ENCODE measurements around the gene SSBP3. TPM values are rescaled to one million over a fixed set of nuclear protein-coding genes. Genes with fewer than 3 reads are reported as not detected.

The SSBP3 gene
- total RNA-seq, 1 donor = 14.5 TPM

- no peak overlapping the region for H2AFZ ChIP-seq (ENCODE audit: low read length)
- no peak overlapping the region for H3K27ac ChIP-seq (ENCODE audit: low read depth, low read length)
- peaks cover 19% of the 10 kb centered on the region for H4K20me1 ChIP-seq (ENCODE audit: insufficient read depth, low read length)
- H3K79me2 ChIP-seq (ENCODE audit: insufficient read depth, low read length) = peaks cover 27% of the 10 kb centered on the region
- H3K4me1 ChIP-seq (ENCODE audit: insufficient read depth, low read length) = no peaks in the 10 kb centered on the region
- H3K4me3 ChIP-seq (ENCODE audit: insufficient read depth, low read length) = no peak overlapping the region
- DNase-seq (ENCODE audit: insufficient read length, low spot score, missing footprints) = no peak
- no peaks in the 10 kb centered on the region for H3K27me3 ChIP-seq (ENCODE audit: insufficient read depth, low read length)
- no peak for TF ChIP-seq CTCF (IDR thresholded peaks at IDR 0.05; ENCODE audit: extremely low read depth, low read depth, low read length)
- H3K4me2 ChIP-seq (ENCODE audit: insufficient read depth, low read length) = no peak overlapping the region
- peaks cover 45% of the 10 kb centered on the region for H3K36me3 ChIP-seq (ENCODE audit: insufficient read depth, low read length)
- no peaks in the 10 kb centered on the region for H3K9me3 ChIP-seq (ENCODE audit: low read depth, low read length)
These were observed 8.2 kb downstream of the SSBP3 start for GRCh38 chr1:54397980-54398379.

- H4K20me1 ChIP-seq (ENCODE audit: insufficient read depth, low read length) = peaks cover 16% of the 10 kb centered on the region
- no peaks in the 10 kb centered on the region for H3K9me3 ChIP-seq (ENCODE audit: low read depth, low read length)
- no peak overlapping the region for H3K4me3 ChIP-seq (ENCODE audit: insufficient read depth, low read length)
- no peak overlapping the region for H2AFZ ChIP-seq (ENCODE audit: low read length)
- H3K36me3 ChIP-seq (ENCODE audit: insufficient read depth, low read length) = peaks cover 51% of the 10 kb centered on the region
- H3K4me2 ChIP-seq (ENCODE audit: insufficient read depth, low read length) = no peak overlapping the region
- H3K27ac ChIP-seq (ENCODE audit: low read depth, low read length) = no peak overlapping the region
- DNase-seq (ENCODE audit: insufficient read length, low spot score, missing footprints) = no peak
- TF ChIP-seq CTCF (IDR thresholded peaks at IDR 0.05; ENCODE audit: extremely low read depth, low read depth, low read length) = no peak
- H3K4me1 ChIP-seq (ENCODE audit: insufficient read depth, low read length) = no peaks in the 10 kb centered on the region
- H3K27me3 ChIP-seq (ENCODE audit: insufficient read depth, low read length) = no peaks in the 10 kb centered on the region
- peaks cover 20% of the 10 kb centered on the region for H3K79me2 ChIP-seq (ENCODE audit: insufficient read depth, low read length)
These were observed 9.1 kb downstream of the SSBP3 start for GRCh38 chr1:54397090-54397591.

- H3K36me3 ChIP-seq (ENCODE audit: insufficient read depth, low read length) = peaks cover 46% of the 10 kb centered on the region
- H3K27me3 ChIP-seq (ENCODE audit: insufficient read depth, low read length) = no peaks in the 10 kb centered on the region
- no peak overlapping the region for H3K4me3 ChIP-seq (ENCODE audit: insufficient read depth, low read length)
- TF ChIP-seq CTCF (IDR thresholded peaks at IDR 0.05; ENCODE audit: extremely low read depth, low read depth, low read length) = no peak
- H3K4me1 ChIP-seq (ENCODE audit: insufficient read depth, low read length) = no peaks in the 10 kb centered on the region
- peaks cover 16% of the 10 kb centered on the region for H4K20me1 ChIP-seq (ENCODE audit: insufficient read depth, low read length)
- no peak overlapping the region for H3K4me2 ChIP-seq (ENCODE audit: insufficient read depth, low read length)
- DNase-seq (ENCODE audit: insufficient read length, low spot score, missing footprints) = no peak
- no peaks in the 10 kb centered on the region for H3K9me3 ChIP-seq (ENCODE audit: low read depth, low read length)
- no peak overlapping the region for H2AFZ ChIP-seq (ENCODE audit: low read length)
- no peak overlapping the region for H3K27ac ChIP-seq (ENCODE audit: low read depth, low read length)
- H3K79me2 ChIP-seq (ENCODE audit: insufficient read depth, low read length) = peaks cover 18% of the 10 kb centered on the region
These were observed 9.8 kb downstream of the SSBP3 start for GRCh38 chr1:54396261-54396933.

DNA sequence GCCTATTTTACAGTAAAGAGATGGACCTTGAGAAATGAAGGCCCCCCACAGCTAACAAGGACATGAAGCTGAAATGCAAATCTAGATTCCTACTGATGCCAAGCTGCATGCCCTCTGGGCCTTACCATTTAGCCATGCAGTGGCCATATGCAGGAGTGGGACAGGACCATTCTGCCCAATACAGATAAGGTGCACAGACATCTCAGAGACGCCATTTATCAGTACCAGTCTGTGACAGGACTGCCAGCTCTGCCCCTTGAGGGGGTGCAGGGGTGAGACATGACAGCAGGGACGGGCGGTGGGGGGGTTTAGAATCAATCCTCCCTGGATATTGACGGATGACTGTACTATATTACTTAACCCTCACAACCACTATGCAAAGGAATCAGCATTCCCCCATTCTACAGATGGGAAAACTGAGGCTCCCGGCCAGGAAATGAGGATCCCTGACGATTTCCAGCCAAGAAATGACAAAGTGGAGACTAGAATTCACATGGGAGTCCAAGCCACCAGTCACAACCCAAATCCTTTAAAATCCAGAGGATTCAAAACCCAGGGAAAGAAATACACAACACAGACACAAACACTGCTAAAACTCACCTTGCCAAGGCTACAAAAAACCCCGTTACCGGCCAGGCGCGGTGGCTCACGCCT lies 10.8 kb downstream of the SSBP3 start:
- no peaks in the 10 kb centered on the region for H3K27me3 ChIP-seq (ENCODE audit: insufficient read depth, low read length)
- no peak for DNase-seq (ENCODE audit: insufficient read length, low spot score, missing footprints)
- H3K4me1 ChIP-seq (ENCODE audit: insufficient read depth, low read length) = no peaks in the 10 kb centered on the region
- no peak overlapping the region for H3K4me3 ChIP-seq (ENCODE audit: insufficient read depth, low read length)
- H3K9me3 ChIP-seq (ENCODE audit: low read depth, low read length) = no peaks in the 10 kb centered on the region
- H3K79me2 ChIP-seq (ENCODE audit: insufficient read depth, low read length) = peaks cover 11% of the 10 kb centered on the region
- H3K4me2 ChIP-seq (ENCODE audit: insufficient read depth, low read length) = no peak overlapping the region
- peaks cover 19% of the 10 kb centered on the region for H4K20me1 ChIP-seq (ENCODE audit: insufficient read depth, low read length)
- H3K27ac ChIP-seq (ENCODE audit: low read depth, low read length) = no peak overlapping the region
- no peak overlapping the region for H2AFZ ChIP-seq (ENCODE audit: low read length)
- H3K36me3 ChIP-seq (ENCODE audit: insufficient read depth, low read length) = peaks cover 38% of the 10 kb centered on the region
- TF ChIP-seq CTCF (IDR thresholded peaks at IDR 0.05; ENCODE audit: extremely low read depth, low read depth, low read length) = no peak

All from osteoblast (primary cell).